K562 (cell line): Measurements from ENCODE around the gene GINS2. TPM values are rescaled to one million over a fixed set of nuclear protein-coding genes. Genes with fewer than 3 reads are reported as not detected.

Source experiments
- ARID1B ChIP-seq: fragments of 450-650 bp; IDR thresholded peaks from 2 replicates; pipeline ENCODE4 v1.6.1; 2016; ENCODE audit warnings: antibody characterized with exemption, mild to moderate bottlenecking, inconsistent platforms
- ATF3 ChIP-seq, 2 experiments: fragments of 450-650 bp in 1 of 2; sonication (generic) in 1 of 2; formaldehyde crosslinking in 1 of 2; IDR thresholded peaks in 1 of 2; conservative IDR thresholded peaks in 1 of 2; 2 replicates each; pipeline versions ENCODE4 v1.6.1 to v1.8.1; 2016 to 2023; ENCODE audit warnings: mild to moderate bottlenecking in 2 of 2, moderate library complexity in 2 of 2, inconsistent platforms in 1 of 2, missing genetic modification reagents in 1 of 2
- ATF4 ChIP-seq: fragments of 450-650 bp; formaldehyde crosslinking; IDR thresholded peaks from 2 replicates; pipeline ENCODE4 v1.4.0; 2022; ENCODE audit warnings: mild to moderate bottlenecking, moderate library complexity
- BCOR ChIP-seq: fragments of 450-650 bp; IDR thresholded peaks from 2 replicates; pipeline ENCODE4 v1.6.1; 2016
- EHMT2 ChIP-seq: fragments of 450-650 bp; IDR thresholded peaks from 2 replicates; pipeline ENCODE4 v1.6.1; 2018; ENCODE audit warnings: antibody characterized with exemption
- ELK1 ChIP-seq: sonication (generic); formaldehyde crosslinking; IDR thresholded peaks from 2 replicates; pipeline ENCODE4 v1.8.1; 2022; ENCODE audit warnings: missing genetic modification reagents
- HDAC2 ChIP-seq: fragments of 450-650 bp; IDR thresholded peaks from 2 replicates; pipeline ENCODE4 v1.6.1; 2016; ENCODE audit warnings: mild to moderate bottlenecking
- HOXB6 ChIP-seq: fragments of 250-450 bp; sonication (Bioruptor Pico); IDR thresholded peaks from 2 replicates; pipeline ENCODE4 v1.5.1; 2022; ENCODE audit warnings: mild to moderate bottlenecking, borderline replicate concordance
- MAX ChIP-seq: sonication (generic); formaldehyde crosslinking; IDR thresholded peaks from 2 replicates; pipeline ENCODE4 v1.9.0; 2022; ENCODE audit warnings: mild to moderate bottlenecking, missing genetic modification reagents
- MCM5 ChIP-seq: fragments of 450-650 bp; IDR thresholded peaks from 2 replicates; pipeline ENCODE4 v1.6.1; 2016; ENCODE audit warnings: low read depth
- MED1 ChIP-seq: sonication (generic); formaldehyde crosslinking; IDR thresholded peaks from 2 replicates; pipeline ENCODE4 v1.8.1; 2023; ENCODE audit warnings: missing genetic modification reagents, borderline replicate concordance
- NR4A1 ChIP-seq, 2 experiments: fragments of 250-450 bp in 1 of 2; fragments of 450-650 bp in 1 of 2; sonication (Bioruptor Pico) in 1 of 2; IDR thresholded peaks; 2 replicates each; pipeline versions ENCODE4 v1.4.0 to v1.6.1; 2016 to 2020; ENCODE audit warnings: mild to moderate bottlenecking in 2 of 2, missing compliant biosample characterization in 1 of 2, missing genetic modification characterization in 1 of 2, moderate library complexity in 1 of 2
- POLR2A ChIP-seq: fragments of 450-650 bp; conservative IDR thresholded peaks from 2 replicates; pipeline ENCODE4 v1.6.1; 2016
- SLC30A9 ChIP-seq: fragments of 250-450 bp; sonication (Bioruptor Pico); IDR thresholded peaks from 2 replicates; pipeline ENCODE4 v1.8.0; 2022; ENCODE audit warnings: mild to moderate bottlenecking, moderate library complexity
- SMARCA5 ChIP-seq: fragments of 450-650 bp; IDR thresholded peaks from 2 replicates; pipeline ENCODE4 v1.6.1; 2016
- SNIP1 ChIP-seq: fragments of 450-650 bp; IDR thresholded peaks from 2 replicates; pipeline ENCODE4 v1.7.1; 2017; ENCODE audit warnings: low read depth, mild to moderate bottlenecking
- STAT6 ChIP-seq: sonication (generic); formaldehyde crosslinking; IDR thresholded peaks from 2 replicates; pipeline ENCODE4 v1.8.1; 2023; ENCODE audit warnings: mild to moderate bottlenecking, missing genetic modification reagents
- U2AF1 ChIP-seq: fragments of 200-400 bp; formaldehyde crosslinking; optimal IDR thresholded peaks from 2 replicates; pipeline ENCODE3; 2017; ENCODE audit warnings: mild to moderate bottlenecking, low read depth, low read length, moderate library complexity
- ZEB2 ChIP-seq: fragments of 450-650 bp; IDR thresholded peaks from 2 replicates; pipeline ENCODE4 v1.6.1; 2016
- ZFP1 ChIP-seq: fragments of 450-650 bp; formaldehyde crosslinking; IDR thresholded peaks from 2 replicates; pipeline ENCODE4 v1.4.0; 2020; ENCODE audit warnings: mild to moderate bottlenecking, mixed read lengths
- ZNF143 ChIP-seq: sonication (generic); formaldehyde crosslinking; IDR thresholded peaks from 2 replicates; pipeline ENCODE4 v1.9.0; 2022; ENCODE audit warnings: mild to moderate bottlenecking, missing genetic modification reagents
- polyA plus RNA-seq, 8 experiments: library from polyadenylated mRNA; depleted of rRNA in 4 of 8; stranded (reverse) in 5 of 8; unstranded in 3 of 8; fragments of >200 nt; fragmentation: Nextera tagmentation in 2 of 8; fragmentation: Illumina TruSeq in 1 of 8; extraction: Ambion mirVana in 2 of 8; extraction: Trizol in 1 of 8; gene quantifications; 2 replicates each; pipeline versions ENCODE4 v1.2.1 to v1.2.3, GENCODE V29; 2011 to 2014; ENCODE audit warnings: inconsistent platforms in 1 of 8, missing spikeins in 1 of 8
- total RNA-seq, 7 experiments: library from RNA; depleted of rRNA in 6 of 7; stranded (reverse); fragments of >200 nt in 6 of 7; fragmentation: Illumina TruSeq in 2 of 7; extraction: Trizol in 2 of 7; gene quantifications; 2 replicates each; pipeline versions ENCODE4 v1.2.1 to v1.2.3, GENCODE V29; 2011 to 2021; ENCODE audit warnings: low replicate concordance in 1 of 7
- TF ChIP-seq, protein P1 (sequence below): fragments of 450-650 bp; IDR thresholded peaks from 2 replicates; pipeline ENCODE4 v1.6.1; 2014; ENCODE audit warnings: low read depth, mild to moderate bottlenecking, moderate library complexity, borderline replicate concordance

GINS2 gene
- total and polyA plus RNA-seq, 9 of the 15 experiments (the other 6 are each of a cell fraction or from before 2014, with no cell fraction given): 40.4 to 76.2 (median 44.6) TPM

GRCh38 chr16:85733155-85733838 is 44.5 kb upstream of the GINS2 start (continued):
- TF ChIP-seq MAX (CRISPR knock-in tag) (peak; percentile 19; the same call in 1 of the 2 replicates), ZEB2 (no peak), HDAC2 (peak; percentile 80), EHMT2 (no peak), STAT6 (no peak), ATF4 (CRISPR knock-in tag) (no peak), SMARCA5 (peak; percentile 80; the same call in 1 of the 2 replicates), BCOR (peak; percentile 65), ZFP1 (CRISPR knock-in tag) (no peak), ARID1B (no peak; the same call in 1 of the 2 replicates), ZNF143 (CRISPR knock-in tag) (no peak), SNIP1 (no peak), SLC30A9 (CRISPR knock-in tag) (no peak), MCM5 (no peak), POLR2A (no peak), HOXB6 (CRISPR knock-in tag) (no peak), U2AF1 (no peak), ELK1 (CRISPR knock-in tag) (no peak), NR4A1 (CRISPR knock-in tag; IDR thresholded peaks at IDR 0.05) (no peak), NR4A1 (tag; IDR thresholded peaks at IDR 0.05) (no peak), MED1 (CRISPR knock-in tag) (no peak), ATF3 (IDR thresholded peaks at IDR 0.05) (peak; percentile 78), ATF3 (CRISPR knock-in tag; conservative IDR thresholded peaks at IDR 0.05) (no peak)
- TF ChIP-seq, protein P1, sequence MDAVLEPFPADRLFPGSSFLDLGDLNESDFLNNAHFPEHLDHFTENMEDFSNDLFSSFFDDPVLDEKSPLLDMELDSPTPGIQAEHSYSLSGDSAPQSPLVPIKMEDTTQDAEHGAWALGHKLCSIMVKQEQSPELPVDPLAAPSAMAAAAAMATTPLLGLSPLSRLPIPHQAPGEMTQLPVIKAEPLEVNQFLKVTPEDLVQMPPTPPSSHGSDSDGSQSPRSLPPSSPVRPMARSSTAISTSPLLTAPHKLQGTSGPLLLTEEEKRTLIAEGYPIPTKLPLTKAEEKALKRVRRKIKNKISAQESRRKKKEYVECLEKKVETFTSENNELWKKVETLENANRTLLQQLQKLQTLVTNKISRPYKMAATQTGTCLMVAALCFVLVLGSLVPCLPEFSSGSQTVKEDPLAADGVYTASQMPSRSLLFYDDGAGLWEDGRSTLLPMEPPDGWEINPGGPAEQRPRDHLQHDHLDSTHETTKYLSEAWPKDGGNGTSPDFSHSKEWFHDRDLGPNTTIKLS: no peak
